ENCODE results near the gene CCM2.

GRCh38 chr7:45088821-45089340 lies 88.9 kb downstream of the CCM2 start, which contains the start of gene NACAD:
- no peak for TF ChIP-seq POLR2AphosphoS5 (IDR thresholded peaks at IDR 0.05; ENCODE audit: low read depth, low read length)
- no peak for TF ChIP-seq TAF1 (IDR thresholded peaks at IDR 0.05; ENCODE audit: borderline replicate concordance, low read depth, low read length)
- no peak for TF ChIP-seq POLR2A (IDR thresholded peaks at IDR 0.05; ENCODE audit: low read depth, low read length)
